IPS DF 4.7 (cell line): ENCODE data around the gene PRR15.

Source experiments
- DNase-seq: peaks from one replicate; pipeline ENCODE4 v3.0.0-alpha.2; 2013; ENCODE audit warnings: low spot score; ENCODE audit errors: extremely low read depth

PRR15 gene

DNA sequence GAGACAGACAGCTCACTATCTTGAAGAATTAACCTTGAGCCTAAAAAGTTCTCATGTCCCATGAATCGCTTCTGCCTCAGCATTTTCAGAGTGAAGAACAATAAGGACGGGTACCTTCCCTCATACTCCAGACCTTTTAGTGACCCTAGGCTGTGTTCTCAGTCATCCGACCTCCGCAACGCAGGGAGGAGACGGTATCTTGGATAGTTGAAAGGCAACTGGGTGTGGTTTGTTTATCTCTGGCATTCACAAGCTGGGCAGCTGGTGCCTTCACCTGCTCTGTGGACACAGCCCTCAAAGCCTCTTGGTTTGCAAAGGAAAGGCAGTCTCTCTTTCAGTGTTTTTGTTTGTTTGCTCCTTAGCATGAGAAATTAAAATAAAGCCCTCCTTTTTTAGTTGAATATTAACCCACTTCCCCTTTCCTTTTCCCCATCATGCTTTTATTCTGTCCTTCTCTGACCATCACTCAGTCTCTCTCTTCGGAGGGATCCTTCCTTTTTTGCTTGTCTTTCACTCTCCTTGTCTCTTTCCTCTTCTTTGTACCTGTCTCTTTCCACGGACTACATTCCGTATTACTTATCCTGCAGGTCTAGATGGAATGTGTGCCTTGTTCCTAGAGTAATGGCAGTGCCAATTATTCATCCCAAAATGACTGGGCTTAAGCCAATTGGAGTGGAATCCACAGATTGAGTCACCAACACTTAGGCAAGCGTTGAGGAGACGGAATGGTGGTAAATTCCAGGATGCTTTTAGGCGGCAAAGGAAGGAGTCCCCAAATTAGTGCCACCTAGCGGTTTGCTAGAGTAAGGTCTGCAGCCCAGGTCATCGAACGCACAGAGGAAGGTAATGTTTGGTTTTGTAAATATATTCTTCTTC lies 45.8 kb downstream of the PRR15 start:
- no peak for DNase-seq

DNA sequence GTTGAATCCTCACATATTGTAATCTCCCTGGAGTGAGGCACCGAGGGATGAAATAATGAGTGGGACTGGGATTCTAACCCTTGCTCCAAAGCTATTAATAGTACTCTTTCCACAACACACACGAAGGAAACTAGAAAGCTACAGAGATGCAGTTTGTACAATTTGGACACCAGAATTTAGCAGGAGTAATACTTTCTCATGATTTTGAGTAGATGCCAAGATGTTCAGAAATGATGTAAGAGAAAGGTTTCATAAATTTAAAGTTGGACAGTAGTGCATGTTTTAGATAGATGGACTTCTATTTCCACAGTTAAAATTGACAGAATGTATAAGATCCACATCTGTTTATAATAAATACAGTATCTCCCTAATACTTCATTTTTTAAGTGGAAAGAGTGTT lies 46.5 kb downstream of the PRR15 start:
- DNase-seq: no peak

DNA sequence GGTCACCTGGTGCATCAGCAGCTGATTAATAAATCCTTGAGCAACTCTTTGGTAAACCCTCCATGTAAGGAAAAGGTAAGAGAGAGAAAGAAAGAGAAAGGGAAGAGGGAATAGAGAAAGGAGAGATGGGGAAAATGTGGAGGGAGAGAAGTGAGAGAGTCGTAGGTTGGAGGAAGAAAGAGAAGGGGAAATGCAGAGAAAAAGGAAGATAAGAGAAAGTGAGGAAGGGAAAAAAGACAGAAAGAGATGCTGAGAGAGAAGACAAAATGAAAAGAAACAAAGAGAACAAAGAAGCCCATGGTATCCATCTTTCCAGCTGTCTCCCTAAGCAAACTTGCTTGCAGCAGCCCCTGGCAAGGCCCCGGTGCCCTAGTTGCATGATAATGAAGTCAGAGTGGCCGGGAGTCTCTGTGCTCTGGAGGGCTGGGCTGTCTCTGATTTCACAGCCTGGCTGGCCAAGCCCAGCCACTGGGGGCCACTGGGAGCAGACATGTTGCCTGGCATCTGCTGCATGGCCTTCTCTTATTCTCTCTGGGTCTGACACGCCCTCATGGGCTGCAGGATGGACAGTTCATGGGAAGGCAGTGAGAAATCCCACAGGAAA lies 48.4 kb downstream of the PRR15 start:
- DNase-seq: no peak

DNA sequence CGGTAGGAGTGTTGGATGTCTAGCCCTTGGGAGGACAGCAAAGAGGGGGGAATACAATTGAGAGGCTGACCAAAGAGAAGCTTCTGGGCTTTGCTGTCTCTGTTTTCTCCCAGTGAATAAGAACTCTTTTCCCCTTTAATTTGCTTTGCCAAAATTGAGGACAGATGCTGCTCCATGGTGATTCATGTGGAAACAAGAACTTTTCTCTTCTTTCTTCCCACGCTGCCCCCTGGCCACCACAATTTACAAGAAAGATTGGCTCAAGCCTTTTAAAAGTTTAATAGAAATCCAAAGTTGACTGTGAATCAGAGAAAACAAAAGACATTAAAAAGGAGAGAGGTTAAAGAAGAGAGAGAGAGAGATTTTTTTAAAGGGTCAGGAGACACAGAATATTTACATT lies 49.0 kb downstream of the PRR15 start:
- no peak for DNase-seq

DNA sequence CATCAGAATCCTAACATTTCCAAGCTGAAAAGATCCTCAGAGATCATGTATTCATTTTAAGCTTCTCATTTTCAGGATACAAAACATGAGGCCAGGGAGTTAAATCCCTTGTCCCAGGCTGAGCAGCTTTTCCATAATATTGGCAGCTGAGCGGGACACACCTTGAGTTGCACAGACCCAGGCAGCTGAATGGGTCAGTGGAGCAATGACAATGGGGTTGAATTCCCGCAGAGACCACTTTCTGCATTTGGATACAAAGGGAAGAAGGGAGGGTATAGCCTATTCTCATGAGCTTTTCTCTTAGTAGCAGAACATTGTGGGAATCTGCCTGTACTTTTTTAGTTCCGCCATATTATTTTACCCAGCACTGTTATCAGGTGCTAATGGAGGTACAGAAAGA lies 49.5 kb downstream of the PRR15 start:
- no peak for DNase-seq

DNA sequence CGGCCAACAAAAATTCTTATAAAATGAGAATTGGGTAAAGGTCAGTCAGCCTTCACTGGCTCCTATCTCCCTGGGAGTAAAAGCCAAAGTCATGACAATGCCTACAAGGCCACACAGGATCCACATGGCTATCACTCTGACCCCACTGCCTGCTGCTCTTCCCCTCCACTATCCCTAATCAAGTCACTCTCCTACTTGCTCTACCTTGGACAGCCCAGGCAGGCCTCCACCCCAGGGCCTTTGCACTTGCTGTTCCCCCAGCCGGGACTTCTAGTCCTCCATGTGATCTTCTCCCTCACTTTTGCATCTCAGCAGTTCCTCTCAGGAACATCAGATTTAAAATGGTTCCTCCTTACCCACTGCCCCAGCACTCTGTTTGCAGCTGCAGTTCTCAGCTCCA lies 50.6 kb downstream of the PRR15 start:
- DNase-seq: no peak
